SK-N-SH treated with all-trans-retinoic acid at 6 μM for 48 hours (cell line): ENCODE data around the gene CENPP.

Experiments used
- ARNTL ChIP-seq: fragments of 450-650 bp; formaldehyde crosslinking; IDR thresholded peaks from 2 replicates; pipeline ENCODE4 v1.5.0; 2020; ENCODE audit warnings: low read depth, mild to moderate bottlenecking, moderate library complexity, borderline replicate concordance
- CSDC2 ChIP-seq: fragments of 250-450 bp; sonication (Bioruptor Pico); IDR thresholded peaks from 2 replicates; pipeline ENCODE4 v1.5.0; 2020; ENCODE audit warnings: mild to moderate bottlenecking, moderate library complexity
- ESRRG ChIP-seq: fragments of 250-450 bp; sonication (Bioruptor Pico); IDR thresholded peaks from 2 replicates; pipeline ENCODE4 v1.6.1; 2021; ENCODE audit warnings: mild to moderate bottlenecking
- ISL1 ChIP-seq: fragments of 250-450 bp; sonication (Bioruptor Pico); IDR thresholded peaks from 2 replicates; pipeline ENCODE4 v2.1.2; 2022; ENCODE audit warnings: mild to moderate bottlenecking, moderate library complexity
- PPARA ChIP-seq: fragments of 250-450 bp; sonication (Bioruptor Pico); IDR thresholded peaks from 2 replicates; pipeline ENCODE4 v1.5.0; 2020; ENCODE audit warnings: mild to moderate bottlenecking, borderline replicate concordance
- RARB ChIP-seq: fragments of 250-450 bp; sonication (Bioruptor Pico); IDR thresholded peaks from 2 replicates; pipeline ENCODE4 v1.8.0; 2021; ENCODE audit warnings: mild to moderate bottlenecking, moderate library complexity
- ZFP3 ChIP-seq: fragments of 250-450 bp; sonication (Bioruptor Pico); IDR thresholded peaks from 2 replicates; pipeline ENCODE4 v1.5.0; 2020; ENCODE audit warnings: mild to moderate bottlenecking, moderate library complexity
- ZFP30 ChIP-seq: fragments of 450-650 bp; formaldehyde crosslinking; IDR thresholded peaks from 2 replicates; pipeline ENCODE4 v1.5.0; 2022; ENCODE audit warnings: mild to moderate bottlenecking, moderate library complexity
- ZNF565 ChIP-seq: fragments of 450-650 bp; formaldehyde crosslinking; conservative IDR thresholded peaks from 2 replicates; pipeline ENCODE4 v1.5.0; 2020; ENCODE audit warnings: low read depth, mild to moderate bottlenecking, moderate library complexity
- TF ChIP-seq, protein P1 (sequence below): fragments of 250-450 bp; sonication (Bioruptor Pico); IDR thresholded peaks from 2 replicates; pipeline ENCODE4 v1.5.1; 2020; ENCODE audit warnings: low read depth, mild to moderate bottlenecking, moderate library complexity
- TF ChIP-seq, protein P2 (sequence below): fragments of 250-450 bp; sonication (Bioruptor Pico); IDR thresholded peaks from 2 replicates; pipeline ENCODE4 v1.8.0; 2020; ENCODE audit warnings: mild to moderate bottlenecking, moderate library complexity, borderline replicate concordance
- TF ChIP-seq, protein P3 (sequence below): fragments of 250-450 bp; sonication (Bioruptor Pico); IDR thresholded peaks from 2 replicates; pipeline ENCODE4 v1.8.0; 2021; ENCODE audit warnings: low read depth, mild to moderate bottlenecking, moderate library complexity, borderline replicate concordance

DNA sequence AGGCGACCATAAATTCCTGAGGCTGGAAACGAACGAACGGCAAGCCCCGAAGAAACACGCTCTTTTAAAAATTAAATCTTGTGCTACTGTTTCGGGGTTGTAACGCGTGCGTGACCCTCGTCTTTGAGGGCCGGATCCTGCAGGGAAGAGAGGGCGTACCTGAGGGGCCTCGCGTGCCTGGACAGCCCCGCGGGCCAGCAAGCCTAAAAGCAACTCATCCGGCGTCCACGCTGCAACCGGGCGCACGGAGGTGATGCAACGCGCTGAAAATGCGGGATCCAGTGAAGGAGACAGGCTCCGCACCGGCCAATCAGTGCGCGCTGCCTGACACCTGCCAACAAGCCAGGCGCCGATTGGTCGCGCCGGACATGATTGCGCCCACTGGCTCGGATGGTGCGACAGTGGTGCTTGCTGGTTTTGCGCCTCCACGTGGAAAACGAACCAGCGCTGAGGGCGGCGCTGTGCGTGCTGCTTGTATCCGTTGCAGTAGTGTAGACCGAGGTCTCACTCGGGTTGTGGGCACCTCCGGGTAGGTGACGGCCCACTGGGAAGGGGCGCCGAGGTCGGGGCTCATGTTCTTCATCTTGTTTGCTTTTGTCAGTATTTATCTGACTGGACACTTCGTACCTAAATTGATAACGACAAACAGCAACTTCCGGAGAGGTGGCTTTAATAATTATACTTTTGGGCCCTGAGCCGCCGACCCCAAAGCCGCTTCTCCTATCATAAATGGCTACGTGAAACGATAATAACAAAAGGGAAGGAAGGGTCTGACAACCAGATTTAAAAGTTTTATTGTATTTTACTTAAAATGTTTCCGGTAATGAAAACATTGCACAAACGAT, 32.1 kb upstream of the CENPP start, which contains the start of gene IARS1:
- TF ChIP-seq PPARA (CRISPR knock-in tag) (no peak), RARB (CRISPR knock-in tag) (no peak), ZNF565 (no peak), CSDC2 (CRISPR knock-in tag) (no peak), ZFP30 (CRISPR knock-in tag) (no peak), ESRRG (CRISPR knock-in tag) (no peak), ARNTL (no peak), ZFP3 (CRISPR knock-in tag) (no peak), ISL1 (CRISPR knock-in tag) (no peak)
- TF ChIP-seq, protein P1, sequence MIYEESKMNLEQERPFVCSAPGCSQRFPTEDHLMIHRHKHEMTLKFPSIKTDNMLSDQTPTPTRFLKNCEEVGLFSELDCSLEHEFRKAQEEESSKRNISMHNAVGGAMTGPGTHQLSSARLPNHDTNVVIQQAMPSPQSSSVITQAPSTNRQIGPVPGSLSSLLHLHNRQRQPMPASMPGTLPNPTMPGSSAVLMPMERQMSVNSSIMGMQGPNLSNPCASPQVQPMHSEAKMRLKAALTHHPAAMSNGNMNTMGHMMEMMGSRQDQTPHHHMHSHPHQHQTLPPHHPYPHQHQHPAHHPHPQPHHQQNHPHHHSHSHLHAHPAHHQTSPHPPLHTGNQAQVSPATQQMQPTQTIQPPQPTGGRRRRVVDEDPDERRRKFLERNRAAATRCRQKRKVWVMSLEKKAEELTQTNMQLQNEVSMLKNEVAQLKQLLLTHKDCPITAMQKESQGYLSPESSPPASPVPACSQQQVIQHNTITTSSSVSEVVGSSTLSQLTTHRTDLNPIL (CRISPR knock-in tag), result no peak
- TF ChIP-seq, protein P2, sequence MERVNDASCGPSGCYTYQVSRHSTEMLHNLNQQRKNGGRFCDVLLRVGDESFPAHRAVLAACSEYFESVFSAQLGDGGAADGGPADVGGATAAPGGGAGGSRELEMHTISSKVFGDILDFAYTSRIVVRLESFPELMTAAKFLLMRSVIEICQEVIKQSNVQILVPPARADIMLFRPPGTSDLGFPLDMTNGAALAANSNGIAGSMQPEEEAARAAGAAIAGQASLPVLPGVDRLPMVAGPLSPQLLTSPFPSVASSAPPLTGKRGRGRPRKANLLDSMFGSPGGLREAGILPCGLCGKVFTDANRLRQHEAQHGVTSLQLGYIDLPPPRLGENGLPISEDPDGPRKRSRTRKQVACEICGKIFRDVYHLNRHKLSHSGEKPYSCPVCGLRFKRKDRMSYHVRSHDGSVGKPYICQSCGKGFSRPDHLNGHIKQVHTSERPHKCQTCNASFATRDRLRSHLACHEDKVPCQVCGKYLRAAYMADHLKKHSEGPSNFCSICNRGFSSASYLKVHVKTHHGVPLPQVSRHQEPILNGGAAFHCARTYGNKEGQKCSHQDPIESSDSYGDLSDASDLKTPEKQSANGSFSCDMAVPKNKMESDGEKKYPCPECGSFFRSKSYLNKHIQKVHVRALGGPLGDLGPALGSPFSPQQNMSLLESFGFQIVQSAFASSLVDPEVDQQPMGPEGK, result no peak
- TF ChIP-seq, protein P3, sequence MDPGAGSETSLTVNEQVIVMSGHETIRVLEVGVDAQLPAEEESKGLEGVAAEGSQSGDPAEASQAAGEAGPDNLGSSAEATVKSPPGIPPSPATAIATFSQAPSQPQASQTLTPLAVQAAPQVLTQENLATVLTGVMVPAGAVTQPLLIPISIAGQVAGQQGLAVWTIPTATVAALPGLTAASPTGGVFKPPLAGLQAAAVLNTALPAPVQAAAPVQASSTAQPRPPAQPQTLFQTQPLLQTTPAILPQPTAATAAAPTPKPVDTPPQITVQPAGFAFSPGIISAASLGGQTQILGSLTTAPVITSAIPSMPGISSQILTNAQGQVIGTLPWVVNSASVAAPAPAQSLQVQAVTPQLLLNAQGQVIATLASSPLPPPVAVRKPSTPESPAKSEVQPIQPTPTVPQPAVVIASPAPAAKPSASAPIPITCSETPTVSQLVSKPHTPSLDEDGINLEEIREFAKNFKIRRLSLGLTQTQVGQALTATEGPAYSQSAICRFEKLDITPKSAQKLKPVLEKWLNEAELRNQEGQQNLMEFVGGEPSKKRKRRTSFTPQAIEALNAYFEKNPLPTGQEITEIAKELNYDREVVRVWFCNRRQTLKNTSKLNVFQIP (CRISPR knock-in tag), result no peak
